ENCODE data around the gene PCBD2.
"Not testable (repeated sequence)": the region's sequence is repeated elsewhere in the genome, so short reads cannot be mapped to it uniquely, and the experiment has no call there.

Gene PCBD2

DNA sequence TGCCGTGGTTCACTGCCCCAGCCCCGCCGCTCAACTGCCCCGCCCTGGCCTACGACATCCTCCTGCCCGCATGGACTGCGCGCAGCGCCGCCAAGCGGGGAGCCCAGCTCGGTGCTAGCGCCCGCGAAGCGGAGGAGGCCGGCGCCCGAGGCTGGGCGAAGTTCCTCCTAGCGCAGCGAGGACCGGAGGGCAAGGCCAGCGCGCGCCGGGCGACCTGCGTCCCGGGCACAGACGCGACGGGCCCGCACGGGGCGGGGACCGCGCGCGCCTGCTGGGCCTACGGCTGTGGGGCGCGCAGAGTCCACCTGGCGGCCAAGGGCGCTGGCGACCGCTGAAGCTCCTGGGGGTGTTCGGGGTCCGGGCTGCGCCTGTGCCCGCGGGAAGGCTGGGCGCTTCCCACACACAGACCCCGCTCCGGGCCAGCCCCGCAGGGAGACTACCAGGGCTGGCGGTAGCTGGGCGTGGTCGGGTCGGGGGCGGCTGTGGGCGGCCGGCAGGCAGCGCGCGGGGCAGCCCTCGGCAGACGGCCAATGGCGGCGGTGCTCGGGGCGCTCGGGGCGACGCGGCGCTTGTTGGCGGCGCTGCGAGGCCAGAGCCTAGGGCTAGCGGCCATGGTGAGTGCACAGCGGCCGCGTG lies at the start of gene PCBD2:
Gene PCBD2, plus strand, starts transcription at position 522 of the 636 bp plus-strand sequence. Its CDS starts 9 bp downstream, at position 531.
- DNase-seq = peak; percentile 73 to 89

DNA sequence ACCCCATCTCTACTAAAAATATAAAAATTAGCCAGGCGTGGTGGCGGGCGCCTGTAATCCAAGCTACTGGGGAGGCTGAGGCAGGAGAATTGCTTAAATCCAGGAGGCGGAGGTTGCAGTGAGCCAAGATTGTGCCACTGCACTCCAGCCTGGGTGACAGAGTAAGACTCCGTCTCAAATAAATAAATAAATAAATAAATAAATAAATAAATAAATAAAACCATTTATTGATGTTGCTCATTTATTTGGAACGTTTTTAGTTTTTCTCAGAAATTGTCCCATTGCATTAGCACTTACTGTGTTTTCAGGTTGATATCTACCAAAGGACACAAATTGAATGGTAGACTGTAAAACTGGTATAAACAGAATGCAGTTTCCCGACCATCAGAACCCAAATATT lies 48.5 kb upstream of the PCBD2 start:
- not testable (repeated sequence) for DNase-seq

DNA sequence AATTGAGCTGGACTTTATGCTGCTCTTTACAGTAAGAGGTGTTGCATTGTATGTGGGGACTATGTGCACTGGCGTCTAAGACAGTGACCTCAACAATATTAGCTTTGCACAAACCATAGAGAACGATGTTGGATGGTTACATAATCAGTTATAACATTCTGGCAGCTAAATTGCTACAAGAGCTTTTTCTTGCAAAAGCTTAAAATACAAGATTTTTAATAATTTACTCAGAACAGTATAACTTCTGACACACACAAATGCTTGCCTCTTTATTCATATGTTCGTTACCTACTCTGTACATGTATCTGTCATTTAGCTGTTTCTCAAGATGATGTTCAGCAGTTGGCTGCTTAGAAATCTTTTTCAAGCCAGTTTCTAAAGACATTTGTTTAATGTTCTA lies 47.5 kb upstream of the PCBD2 start:
- DNase-seq = no peak

DNA sequence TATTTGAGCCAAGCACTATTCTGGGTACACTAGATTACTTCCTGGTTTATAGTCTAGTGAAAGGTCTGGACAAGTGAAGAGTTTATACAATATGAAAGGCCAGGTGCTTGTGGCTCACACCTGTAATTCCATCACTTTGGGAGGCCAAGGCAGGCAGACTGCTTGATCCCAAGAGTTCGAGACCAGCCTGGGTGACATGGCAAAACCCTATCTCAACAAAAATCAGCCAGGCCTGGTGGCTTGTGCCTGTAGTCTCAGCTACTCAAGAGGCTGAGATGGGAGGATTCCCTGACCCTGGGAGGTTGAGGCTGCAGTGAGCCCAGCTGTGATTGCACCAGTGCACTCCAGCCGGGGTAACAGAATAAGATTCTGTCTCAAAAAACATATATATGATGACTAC lies 40.2 kb upstream of the PCBD2 start:
- DNase-seq = no peak

DNA sequence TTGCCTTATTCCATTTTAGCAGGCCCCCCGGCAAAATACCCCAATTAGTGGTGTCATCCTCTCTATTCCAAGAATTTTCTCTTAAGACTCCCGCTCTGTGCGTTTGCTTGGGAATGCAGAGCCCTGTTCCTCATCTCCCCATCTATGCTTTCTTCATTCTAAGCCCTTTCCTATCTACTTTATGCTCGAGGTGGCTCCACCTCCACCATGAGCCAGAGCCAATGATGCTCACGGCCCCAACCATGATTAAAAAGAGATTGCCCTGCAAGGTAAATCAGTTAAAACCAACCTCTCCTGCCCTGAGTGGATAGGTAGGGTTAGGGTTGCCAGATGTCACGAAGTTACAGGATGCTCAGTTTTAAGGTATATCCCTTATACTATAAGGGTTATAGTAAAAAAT lies 31.4 kb upstream of the PCBD2 start:
- no peak for DNase-seq

DNA sequence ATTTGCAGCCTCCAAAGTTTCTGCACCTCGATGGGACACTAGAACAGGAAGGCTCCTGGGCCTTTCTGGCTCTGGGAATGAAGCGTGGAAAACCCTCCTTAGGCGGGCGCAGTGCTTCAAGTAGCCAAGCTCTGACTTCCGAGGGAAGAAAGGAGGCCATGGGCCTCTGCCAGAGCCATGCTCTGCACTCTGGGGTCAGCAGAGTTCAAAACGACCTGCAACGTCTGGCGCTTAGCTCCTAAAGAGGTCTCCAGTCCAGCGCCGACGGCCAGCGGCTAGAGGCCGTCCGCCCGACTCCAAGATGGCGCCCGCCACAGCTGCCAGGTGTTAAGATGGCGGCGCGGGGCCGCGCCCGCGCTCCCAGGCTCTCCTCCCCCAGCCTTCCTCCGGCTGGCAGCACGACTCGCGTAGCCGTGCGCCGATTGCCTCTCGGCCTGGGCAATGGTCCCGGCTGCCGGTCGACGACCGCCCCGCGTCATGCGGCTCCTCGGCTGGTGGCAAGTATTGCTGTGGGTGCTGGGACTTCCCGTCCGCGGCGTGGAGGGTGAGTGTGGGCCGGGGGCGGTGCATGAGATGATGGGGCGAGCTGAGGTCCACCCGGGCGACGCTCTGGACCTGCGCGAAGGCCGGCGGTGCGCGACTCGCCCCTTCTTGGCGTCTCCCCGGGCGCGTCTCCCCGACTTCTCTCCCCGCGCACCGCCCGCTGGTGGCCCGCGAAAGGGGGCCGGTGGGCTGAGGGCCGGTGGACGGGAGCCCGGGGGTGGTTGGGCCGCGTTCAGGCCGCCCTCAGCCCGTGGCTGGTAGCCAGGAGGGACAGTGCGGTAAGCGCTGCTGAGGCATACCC lies 30.7 kb upstream of the PCBD2 start, which contains the start of gene TXNDC15:
Gene TXNDC15, plus strand, starts transcription at position 385 of the 844 bp plus-strand sequence. Its CDS starts 57 bp downstream, at position 442.
- peak; percentile 67 to 90 for DNase-seq

DNA sequence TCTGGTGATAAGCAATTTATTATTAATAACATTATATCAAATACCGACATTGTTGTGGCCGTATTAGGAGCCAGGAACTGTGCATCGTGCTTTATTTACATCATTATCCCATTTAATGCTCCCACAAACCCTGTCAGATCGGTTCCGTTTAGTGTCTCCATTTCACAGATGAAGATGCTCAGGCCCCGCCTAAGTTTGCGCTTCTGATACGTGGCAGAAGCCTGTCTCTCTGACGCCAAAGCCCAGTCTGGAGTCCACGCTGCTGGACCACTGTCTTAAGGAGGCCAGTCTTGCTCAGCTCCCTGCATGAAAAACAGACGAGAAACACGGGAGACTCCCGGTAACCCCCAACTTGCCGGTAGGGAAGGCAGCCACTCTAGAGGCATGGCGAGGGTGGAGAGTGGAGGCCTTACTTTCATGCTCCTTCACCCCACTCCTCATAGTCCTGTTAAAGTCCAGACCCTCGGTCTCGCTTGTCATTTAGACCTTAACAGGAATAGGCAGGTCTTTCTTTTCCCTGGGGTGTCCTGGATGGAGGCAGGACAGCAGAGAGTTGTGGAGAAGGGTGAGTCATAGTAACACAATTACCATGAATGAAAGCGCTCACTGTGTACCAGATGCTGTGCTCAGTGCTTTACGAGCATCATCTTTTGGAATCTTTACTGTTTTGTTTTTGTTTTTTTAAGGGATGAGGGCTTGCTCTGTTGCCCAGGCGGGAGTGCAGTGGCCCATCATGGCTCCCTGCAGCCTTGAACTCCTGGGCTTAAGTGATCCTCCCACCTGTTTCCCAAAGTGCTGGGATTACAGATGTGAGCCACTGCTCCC lies 29.9 kb upstream of the PCBD2 start:
- peak; percentile 58 to 77 for DNase-seq

DNA sequence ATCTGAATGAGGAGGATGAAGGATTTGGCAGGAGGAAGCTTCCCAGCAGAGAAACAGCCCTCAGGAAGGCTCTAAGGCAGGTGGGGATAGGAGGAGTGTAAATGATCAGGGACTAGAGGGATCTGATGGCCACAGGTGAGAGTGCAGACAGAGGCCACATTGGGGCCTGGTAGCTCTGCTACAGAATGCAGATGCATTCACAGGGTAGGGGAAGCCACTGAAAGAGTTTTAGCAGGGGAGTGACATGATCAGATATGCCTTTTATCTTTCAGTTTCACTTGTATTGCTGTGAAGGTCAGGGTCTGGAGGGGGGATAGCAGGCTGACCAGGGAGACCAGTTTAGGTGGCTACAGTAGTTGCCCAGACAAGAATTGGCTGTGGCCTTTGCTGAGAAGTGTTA lies 27.8 kb upstream of the PCBD2 start:
- DNase-seq = no peak

DNA sequence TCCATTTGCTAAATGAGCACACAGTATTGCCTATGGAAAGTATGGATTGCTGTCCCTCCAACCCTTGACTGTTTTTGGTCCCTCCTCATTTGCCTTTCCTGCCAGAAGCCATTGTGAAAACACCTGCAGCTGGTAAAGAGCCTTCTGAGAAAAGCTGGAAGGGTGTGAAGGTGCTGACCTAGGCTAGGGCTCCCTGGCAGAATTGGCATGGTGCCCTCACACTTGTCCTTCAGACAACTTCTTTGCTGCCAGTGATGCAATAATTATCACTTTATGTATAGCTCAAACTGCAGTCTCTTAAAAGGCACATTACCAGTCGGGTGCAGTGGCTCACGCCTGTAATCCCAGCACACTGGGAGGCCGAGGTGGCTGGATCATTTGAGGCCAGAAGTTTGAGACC lies 26.5 kb upstream of the PCBD2 start:
- DNase-seq = no peak

DNA sequence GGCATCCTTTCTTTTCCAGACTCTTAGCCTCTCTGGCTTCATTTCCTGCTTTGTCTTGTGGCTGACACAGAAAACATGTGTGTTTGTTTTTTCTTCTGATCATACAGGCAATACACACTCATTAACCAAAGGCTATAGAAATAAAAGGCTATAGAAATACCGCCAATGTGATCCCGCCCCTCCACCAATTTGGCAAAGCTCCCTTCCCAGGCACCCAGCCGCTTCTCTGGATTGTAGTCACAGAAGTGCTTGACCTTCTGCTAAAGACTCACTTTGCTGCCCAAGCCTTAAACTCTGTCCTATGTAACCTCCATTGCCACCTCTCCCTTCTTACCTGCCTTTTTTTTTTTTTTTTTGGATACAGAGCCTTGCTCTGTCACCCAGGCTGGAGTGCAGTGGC lies 25.5 kb upstream of the PCBD2 start:
- DNase-seq = no peak

DNA sequence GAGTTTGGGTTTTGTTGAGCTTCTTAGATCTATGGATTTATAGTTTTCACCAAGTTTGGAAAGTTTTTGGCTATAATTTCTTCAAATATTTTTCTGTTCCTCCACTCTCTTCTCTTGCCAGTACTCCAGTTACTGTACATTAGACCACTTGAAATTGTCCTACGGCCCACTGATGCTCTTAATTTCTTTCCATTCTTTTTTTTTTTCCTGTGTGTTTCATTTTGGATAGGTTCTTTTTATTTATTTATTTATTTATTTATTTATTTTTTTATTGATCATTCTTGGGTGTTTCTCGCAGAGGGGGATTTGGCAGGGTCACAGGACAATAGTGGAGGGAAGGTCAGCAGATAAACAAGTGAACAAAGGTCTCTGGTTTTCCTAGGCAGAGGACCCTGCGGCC lies 24.0 kb upstream of the PCBD2 start:
- DNase-seq = not testable (repeated sequence)

DNA sequence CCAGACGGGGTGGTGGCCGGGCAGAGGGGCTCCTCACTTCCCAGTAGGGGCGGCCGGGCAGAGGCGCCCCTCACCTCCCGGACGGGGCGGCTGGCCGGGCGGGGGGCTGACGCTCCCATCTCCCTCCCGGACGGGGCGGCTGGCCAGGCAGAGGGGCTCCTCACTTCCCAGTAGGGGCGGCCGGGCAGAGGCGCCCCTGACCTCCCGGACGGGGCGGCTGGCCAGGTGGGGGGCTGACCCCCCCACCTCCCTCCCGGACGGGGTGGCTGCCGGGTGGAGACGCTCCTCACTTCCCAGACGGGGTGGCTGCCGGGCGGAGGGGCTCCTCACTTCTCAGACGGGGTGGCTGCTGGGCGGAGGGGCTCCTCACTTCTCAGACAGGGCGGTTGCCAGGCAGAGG lies 23.2 kb upstream of the PCBD2 start:
- not testable (repeated sequence) for DNase-seq

DNA sequence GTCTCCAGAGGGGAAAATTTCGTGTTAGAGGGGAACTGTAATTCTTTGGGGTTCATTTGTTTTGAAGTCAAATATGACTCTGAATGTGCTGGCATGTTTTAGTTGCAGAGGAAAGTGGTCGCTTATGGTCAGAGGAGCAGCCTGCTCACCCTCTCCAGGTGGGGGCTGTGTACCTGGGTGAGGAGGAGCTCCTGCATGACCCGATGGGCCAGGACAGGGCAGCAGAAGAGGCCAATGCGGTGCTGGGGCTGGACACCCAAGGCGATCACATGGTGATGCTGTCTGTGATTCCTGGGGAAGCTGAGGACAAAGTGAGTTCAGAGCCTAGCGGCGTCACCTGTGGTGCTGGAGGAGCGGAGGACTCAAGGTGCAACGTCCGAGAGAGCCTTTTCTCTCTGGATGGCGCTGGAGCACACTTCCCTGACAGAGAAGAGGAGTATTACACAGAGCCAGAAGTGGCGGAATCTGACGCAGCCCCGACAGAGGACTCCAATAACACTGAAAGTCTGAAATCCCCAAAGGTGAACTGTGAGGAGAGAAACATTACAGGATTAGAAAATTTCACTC lies 17.3 kb upstream of the PCBD2 start:
- no peak for DNase-seq

DNA sequence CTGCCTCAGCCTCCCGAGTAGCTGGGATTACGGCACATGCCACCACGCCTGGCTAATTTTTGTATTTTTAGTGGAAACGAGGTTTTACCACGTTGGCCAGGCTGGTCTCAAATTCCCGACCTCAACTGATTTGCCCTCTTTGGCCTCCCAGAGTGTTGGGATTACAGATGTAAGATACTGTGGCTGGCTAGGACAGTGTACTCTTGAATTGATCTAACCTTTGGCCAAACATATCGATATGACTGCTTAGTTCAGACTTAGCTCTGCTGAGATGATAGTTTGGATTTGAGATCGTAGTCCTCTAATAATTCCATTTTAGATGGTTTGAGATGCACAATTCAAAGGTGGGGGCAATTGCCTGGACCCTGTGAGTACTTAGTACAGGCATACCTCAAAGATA lies 15.6 kb upstream of the PCBD2 start:
- DNase-seq = no peak

DNA sequence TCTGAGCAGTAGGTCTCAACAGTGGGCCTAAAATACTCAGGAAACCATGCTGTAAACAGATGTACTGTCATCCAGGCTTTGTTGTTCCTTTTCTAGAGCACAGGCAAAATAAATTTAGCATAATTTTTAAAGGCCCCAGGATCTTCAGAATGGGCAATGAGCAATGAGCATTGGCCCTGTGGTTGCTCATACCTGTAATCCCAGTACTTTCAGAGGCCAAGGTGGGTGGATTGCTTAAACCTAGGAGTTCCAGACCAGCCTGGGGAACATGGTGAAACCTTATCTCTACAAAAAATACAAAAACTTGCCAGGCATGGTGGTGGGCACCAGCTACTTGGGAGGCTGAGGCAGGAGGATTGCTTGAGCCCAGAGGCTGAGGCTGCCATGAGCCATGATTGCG lies 13.5 kb upstream of the PCBD2 start:
- DNase-seq = no peak

DNA sequence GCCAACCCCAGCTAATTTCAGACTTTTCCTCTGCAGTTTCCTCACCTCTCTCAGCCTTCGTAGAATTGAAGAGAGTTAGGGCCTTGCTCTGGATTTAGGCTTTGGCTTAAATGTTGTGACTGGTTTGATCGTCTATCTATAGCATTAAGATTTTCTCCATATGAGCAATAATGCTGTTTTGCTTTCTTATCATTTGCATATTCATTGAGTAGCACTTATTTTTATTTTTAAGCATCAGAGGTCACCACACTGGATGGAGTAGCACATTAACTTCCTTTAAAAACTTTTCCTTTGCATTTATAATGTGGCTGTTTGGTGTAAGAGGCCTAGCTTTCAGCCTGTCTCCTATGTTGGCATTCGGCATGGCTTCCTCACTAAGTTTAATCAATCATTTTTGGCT lies 12.6 kb upstream of the PCBD2 start:
- DNase-seq = no peak

DNA sequence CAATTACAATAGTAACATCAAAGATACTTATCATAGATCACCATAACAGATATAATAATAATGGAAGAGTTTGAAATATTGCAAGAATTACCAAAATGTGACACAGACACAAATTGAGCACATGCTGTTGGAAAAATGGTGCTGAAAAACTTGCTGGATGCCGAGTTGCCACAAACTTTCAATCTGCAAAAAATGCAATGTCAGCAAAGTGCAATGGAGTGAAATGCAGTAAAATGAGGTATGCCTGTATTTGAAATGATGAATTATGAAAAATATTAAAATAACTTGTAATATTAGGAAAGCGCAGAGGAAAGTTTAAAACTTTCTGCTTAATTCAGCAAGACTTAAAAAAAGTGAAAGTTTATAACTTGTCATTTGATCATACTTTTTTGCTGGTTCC lies 12.0 kb upstream of the PCBD2 start:
- DNase-seq = no peak

DNA sequence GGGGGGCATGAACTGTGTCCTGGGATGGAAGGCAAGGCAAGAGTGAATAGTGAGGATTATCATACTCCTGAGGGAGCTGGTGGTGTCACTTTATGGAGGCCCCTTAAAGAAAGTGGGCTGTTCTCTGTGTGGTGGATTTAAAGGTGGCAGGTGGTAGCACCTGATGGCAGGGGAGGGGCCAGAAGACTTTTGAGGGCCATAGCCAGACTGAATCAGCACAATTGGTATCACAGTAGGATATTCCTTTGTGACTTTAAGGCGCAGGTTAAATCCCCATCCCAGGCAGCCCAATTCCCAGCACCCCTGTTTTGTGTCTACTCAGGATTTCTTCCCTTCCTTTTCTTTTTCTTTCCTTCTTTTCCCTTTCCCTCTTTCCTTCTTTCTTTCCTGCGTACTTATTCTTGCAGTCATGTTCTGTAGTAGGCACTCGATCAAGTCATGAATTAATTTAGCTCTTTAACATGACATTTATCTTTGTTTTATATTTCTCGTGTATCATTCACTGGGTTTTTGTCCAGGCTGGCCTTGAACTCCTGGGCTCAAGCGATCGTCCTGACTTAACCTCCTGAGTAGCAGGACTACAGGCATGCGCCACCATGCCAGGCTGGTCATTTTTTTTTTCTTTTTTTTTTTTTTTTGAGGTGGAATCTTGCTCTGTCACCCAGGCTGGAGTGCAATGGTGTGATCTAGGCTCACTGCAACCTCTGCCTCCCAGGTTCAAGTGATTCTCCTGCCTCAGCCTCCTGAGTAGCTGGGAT lies 11.0 kb upstream of the PCBD2 start:
- DNase-seq = no peak

DNA sequence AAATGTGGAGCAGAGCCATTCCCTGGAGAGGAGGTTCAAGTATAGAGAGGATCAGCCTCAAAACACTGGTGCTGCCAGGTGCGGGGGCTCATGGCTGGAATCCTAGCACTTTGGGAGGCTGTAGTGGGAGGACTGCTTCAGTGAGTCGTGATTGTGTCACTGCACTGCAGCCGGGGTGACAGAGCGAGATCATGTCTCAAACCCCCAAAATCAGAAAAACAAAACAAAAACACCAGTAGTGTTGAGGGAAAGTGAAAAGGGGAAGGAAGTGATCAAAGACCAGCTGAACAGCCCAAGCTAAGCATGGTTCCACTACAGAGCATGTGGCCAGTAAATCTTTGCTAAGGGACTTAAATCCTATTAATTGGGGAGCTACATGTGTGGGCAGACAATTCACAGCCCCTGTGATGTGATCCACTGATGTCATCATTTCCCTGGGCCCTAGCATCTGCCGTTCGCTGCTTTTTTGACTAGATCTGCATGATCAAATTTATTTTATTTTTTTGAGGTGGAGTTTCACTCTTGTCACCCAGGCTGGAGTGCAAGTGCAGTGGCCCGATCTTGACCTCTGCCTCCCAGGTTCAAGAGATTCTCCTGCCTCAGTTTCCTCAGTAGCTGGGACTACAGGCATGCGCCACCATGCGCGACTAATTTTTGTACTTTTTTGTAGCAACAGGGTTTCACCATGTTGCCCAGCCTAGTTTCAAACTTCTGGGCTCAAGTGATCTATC lies 2.7 kb upstream of the PCBD2 start:
- DNase-seq = no peak

DNA sequence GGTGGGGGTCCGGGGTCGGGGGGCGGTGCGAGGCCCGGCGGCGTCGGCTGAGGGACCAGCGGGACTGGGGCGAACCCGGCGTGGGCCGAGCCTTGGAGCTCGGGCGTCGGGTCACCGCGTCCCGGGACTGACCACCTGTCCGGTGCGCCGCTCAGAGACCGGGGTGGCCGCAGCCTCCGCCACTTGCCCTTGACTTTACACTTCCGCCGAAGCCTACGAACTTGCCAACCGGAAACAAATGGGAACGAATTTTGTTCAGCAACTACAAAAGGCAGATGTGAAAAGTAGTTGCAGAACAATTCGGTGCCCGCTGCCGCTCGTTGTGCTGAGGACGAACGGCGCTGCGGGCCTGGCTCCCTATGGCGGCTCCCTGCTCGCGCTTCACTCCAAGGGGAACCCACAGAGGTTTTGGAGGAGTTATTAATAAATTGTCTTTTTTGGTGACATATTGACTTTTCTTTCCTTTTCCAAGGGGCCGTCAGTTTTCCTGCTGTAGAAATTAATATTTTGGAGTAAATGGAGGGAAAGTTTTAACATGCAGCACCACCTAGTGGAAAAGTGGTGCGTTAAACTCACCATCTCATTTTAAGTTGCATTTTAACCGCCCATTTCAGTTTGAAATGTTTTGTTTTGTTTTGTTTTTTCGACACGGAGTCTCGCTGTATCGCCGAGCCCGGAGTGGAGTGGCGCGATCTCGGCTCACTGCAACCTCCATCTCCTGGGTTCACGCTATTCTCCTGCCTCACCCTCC lies 490 bp downstream of the PCBD2 start:
- peak; percentile 60 to 92 for DNase-seq

DNA sequence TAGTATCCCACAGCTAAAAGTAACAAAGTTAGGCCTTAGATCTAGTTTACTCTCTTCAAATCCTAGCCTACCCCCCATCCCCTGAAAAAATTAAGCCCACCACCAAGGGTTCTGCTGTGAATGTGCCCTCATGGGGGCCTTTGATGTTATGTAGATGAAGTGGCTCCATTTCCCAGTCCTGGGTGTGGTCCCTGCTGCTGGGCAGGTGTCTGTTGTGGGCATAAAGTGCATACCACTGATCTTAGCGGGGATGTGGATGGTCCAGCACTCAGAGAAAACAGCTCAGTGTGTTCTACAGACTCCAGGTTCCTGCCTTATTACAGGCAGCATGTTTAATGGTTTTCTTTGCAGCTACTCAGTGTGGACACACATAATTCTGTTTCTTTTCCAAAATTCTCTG lies 1.9 kb downstream of the PCBD2 start:
- DNase-seq = no peak
